GM12874 (cell line): ENCODE data around the gene TAAR1.

ENCODE experiments used
- TF ChIP-seq, protein P1 (sequence below): IDR thresholded peaks from 2 replicates; pipeline ENCODE4 v1.5.1; 2011; ENCODE audit warnings: low read depth, mild to moderate bottlenecking, control low read depth, low read length, moderate library complexity; ENCODE audit not compliant: insufficient read depth

TAAR1 gene

DNA sequence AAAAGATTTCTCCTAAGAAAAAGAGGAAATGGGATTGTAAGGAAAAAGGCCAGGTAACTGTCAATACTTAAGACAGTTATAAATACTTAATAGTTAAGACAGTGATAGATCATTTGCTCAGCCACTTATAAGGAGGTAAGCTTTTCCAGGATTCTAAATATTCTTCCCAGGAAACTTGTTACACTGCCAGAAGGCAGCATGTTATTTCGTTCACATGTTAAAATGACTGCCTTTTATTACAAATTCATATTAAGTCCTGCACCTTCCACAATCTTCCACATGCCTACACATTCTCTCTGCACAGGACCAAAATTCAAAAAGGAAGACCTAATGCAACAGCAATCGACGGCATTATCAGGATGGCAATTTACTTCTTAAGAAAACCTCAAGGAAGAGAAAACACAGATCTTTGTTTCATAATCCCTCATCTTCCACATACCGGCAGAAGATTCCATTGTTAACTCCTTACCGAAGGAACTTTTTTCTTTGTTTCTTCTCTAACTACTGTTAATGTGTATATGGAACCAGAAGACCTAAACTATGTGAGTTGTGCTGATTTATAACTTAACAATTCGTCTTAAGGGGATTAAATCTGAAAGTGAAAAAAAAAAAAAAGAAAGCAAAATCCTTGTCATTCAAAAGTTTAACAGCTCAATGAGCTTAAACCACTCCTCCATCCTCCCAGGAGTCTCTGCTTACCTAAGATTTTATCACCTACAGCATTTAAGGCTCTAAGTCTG, 35.7 kb downstream of the TAAR1 start:
- TF ChIP-seq, protein P1, sequence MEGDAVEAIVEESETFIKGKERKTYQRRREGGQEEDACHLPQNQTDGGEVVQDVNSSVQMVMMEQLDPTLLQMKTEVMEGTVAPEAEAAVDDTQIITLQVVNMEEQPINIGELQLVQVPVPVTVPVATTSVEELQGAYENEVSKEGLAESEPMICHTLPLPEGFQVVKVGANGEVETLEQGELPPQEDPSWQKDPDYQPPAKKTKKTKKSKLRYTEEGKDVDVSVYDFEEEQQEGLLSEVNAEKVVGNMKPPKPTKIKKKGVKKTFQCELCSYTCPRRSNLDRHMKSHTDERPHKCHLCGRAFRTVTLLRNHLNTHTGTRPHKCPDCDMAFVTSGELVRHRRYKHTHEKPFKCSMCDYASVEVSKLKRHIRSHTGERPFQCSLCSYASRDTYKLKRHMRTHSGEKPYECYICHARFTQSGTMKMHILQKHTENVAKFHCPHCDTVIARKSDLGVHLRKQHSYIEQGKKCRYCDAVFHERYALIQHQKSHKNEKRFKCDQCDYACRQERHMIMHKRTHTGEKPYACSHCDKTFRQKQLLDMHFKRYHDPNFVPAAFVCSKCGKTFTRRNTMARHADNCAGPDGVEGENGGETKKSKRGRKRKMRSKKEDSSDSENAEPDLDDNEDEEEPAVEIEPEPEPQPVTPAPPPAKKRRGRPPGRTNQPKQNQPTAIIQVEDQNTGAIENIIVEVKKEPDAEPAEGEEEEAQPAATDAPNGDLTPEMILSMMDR: no peak

DNA sequence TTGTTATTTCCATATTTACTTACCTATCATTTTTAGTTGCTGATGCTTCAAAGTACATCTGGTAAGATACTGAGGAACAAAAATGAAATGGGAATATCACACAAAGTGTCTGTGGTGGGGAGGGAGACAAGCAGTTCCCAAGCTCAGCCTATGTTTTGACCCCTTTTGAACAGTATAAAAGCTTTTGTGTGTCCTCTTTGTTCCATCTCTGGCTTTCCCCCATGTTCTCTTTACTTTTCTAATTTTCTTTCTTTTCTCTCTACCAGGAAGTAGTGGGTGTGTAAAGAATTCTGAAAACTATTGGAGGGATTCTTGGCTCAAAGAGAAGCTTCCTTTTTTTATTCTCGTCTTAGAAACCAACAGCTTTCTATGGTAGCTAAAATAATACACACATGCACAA, 42.3 kb downstream of the TAAR1 start:
- TF ChIP-seq, protein P1: no peak

DNA sequence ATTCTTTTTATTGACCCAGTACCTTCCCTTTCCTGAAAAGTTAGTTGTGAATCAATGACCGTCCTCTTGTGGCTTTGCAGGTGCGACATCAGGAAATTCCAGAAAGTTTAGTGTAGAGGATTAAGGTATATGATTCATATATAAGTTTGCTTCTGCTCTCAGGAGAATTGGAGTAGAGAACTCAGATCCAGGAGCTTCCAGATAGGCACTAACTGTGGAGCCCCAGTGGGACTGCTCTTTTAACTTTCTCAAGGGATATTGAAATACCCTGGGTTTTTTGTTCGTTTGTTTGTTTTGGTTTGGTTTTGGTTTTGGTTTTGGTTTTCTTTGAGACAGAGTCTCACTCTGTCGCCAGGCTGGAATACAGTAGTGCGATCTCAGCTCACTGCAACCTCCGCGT, 44.4 kb downstream of the TAAR1 start:
- TF ChIP-seq, protein P1: no peak

DNA sequence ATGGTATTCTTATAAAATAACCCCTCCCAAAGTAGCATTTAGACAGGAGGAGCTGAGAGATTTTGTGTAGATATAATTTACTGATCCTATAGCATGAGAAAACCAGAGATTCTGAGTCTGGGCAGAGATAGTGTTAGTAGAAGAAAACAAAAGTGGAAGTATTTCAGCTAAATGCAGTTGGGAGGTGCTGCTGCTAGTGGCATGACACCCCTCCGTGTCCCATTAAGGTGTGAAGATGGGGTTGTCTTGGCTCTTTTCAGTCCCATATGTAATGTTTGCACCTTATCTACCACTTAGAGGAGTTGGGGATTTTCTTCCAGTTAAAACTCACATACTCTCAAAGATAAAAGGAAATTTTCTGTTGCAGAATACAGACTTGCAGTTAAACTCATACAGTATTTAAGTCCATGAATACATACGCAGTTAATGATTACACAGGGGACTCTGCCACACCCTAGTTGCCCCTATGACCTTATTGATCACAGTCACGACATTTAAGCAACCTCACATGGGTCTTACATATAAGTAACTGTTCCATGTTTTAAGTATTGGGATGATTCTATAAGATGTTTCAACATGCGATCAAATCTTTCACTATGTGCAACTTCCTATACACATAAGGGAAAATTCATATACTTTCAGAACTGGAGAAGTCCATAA, 46.4 kb downstream of the TAAR1 start:
- TF ChIP-seq, protein P1: no peak

DNA sequence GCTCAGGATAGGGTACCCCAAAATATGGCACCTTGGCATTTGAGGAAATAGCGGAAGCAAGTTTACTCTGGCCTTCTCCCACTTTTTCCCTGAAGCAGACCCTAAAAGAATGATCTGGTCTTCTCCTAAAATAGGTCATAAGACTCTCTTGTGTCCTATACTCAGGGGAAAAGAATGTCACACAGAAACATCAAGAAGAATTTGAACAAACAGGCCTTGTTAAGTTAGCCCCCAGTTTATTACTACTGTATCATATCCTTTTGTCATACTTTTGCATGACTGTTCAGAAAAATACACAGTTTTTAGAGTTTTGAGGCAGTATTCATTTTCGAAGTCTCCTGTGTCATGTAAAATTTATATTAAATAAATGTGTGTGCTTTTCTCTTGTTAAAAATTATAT, 47.4 kb downstream of the TAAR1 start:
- TF ChIP-seq, protein P1: no peak

DNA sequence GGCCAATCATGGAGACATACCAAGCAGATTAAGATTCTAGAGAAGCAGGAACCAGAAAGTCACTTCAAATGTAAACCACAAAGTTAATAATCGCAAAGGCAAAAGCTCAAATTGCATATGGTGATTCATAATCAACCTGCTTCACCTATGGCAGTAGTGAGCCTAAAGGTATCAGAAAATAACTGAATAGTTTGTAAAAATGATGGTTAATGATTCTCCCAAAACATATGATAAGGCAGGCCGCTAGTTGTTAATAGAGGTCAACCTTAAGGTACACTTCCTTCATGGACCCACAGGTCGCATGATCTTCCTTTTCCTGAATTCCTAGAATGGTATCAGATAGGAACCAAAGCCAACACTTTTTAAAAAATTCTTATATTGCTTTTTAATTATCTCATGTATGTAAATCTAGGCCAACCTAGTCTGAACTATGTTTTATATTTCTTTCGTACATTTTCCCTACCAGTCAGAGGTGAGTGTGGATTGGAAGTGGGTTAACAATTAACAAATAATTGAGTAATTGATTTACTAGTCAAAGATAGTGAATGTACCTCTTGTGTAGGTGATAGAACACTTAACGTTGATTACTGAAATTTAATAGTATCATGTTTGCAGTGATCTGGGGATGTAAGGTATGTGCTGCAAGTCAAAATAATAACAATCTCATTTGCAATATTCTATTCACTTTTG, 51.3 kb downstream of the TAAR1 start:
- TF ChIP-seq, protein P1: no peak

DNA sequence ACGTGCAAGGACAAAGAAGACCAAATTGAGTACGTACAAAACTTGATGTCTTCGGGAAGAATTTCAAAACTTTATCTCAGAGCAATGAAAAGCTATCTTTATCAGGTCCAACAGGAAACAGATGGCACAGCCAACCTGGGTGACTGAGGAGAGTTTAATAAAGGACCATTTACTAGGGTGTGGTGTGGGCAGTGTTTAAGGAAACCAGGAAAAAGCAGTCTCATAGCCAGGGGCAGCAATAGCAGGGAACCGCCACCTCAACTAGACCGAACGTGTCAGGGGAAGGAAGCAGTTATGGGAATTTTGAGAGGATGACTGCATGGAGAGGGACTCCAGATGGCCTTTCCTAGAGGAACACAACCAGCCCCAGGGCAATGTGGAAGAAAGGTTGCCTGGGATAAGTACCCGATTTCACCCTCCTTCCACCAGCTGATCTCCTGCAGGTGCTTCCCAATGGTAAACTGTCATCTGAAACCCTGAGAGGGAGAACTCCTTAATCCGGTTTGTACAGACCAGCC, 54.3 kb downstream of the TAAR1 start:
- TF ChIP-seq, protein P1: no peak
